GM12801 (cell line): Measurements from ENCODE around the gene PALM.

Source experiments
- CTCF ChIP-seq: IDR thresholded peaks from one replicate; pipeline ENCODE4 v1.5.1; 2011; ENCODE audit warnings: control low read depth; ENCODE audit not compliant: insufficient read length; ENCODE audit errors: extremely low read depth

Gene PALM

GRCh38 chr19:664913-665443 is 43.8 kb upstream of the PALM start:
- no peak for TF ChIP-seq CTCF

- TF ChIP-seq CTCF = no peak
Measured at GRCh38 chr19:670609-671075, 38.1 kb upstream of the PALM start.

- TF ChIP-seq CTCF = no peak
Measured at GRCh38 chr19:674282-675151, 34.2 kb upstream of the PALM start.

GRCh38 chr19:676007-676338 is 32.8 kb upstream of the PALM start:
- TF ChIP-seq CTCF = no peak

GRCh38 chr19:676339-677105 is 32.2 kb upstream of the PALM start, which contains the start of gene FSTL3:
Gene FSTL3 (plus strand): TSS chr19:676392. CDS start chr19:676424, 32 bp downstream.
- no peak for TF ChIP-seq CTCF

- no peak for TF ChIP-seq CTCF
Measured at GRCh38 chr19:677201-677600, 31.5 kb upstream of the PALM start.

- TF ChIP-seq CTCF = no peak
Measured at GRCh38 chr19:677601-678436, 30.9 kb upstream of the PALM start.
